Astrocyte (in vitro differentiated cells and primary cell): ENCODE data around the gene RNF217. TPM values are rescaled to one million over a fixed set of nuclear protein-coding genes. Genes with fewer than 3 reads are reported as not detected.
"Not testable (repeated sequence)": the region's sequence is repeated elsewhere in the genome, so short reads cannot be mapped to it uniquely, and the experiment has no call there.

ENCODE experiments used
- DNase-seq: peaks from one replicate; pipeline ENCODE4 v3.0.0-alpha.2; 2010; ENCODE audit warnings: low read depth
- FAIRE-seq: peaks from 2 replicates; lab custom pipeline; 2011; peaks lifted over from hg19 to GRCh38; lab: Jason Lieb, UNC
- H2AFZ ChIP-seq: 2 replicates; pipeline ENCODE4 v1.6.0; 2012; ENCODE audit warnings: low read depth, low read length, inconsistent platforms
- H3K27ac ChIP-seq: 2 replicates; pipeline ENCODE4 v1.5.1; 2011; ENCODE audit warnings: low read depth, low read length, inconsistent platforms
- H3K27me3 ChIP-seq: 2 replicates; pipeline ENCODE4 v1.6.0; 2011; ENCODE audit warnings: low read length, inconsistent platforms; ENCODE audit not compliant: insufficient read depth
- H3K36me3 ChIP-seq: 2 replicates; pipeline ENCODE4 v1.5.1; 2011; ENCODE audit warnings: low read length, inconsistent platforms; ENCODE audit not compliant: insufficient read depth
- H3K4me1 ChIP-seq: 2 replicates; pipeline ENCODE4 v1.5.1; 2011; ENCODE audit warnings: low read length, inconsistent platforms; ENCODE audit not compliant: insufficient read depth
- H3K4me2 ChIP-seq: 2 replicates; pipeline ENCODE4 v1.6.0; 2012; ENCODE audit warnings: low read length, inconsistent platforms
- H3K4me3 ChIP-seq: 2 replicates; pipeline ENCODE4 v1.5.1; 2011; ENCODE audit warnings: low read depth, mild to moderate bottlenecking, low read length, inconsistent platforms; ENCODE audit not compliant: insufficient read depth
- H3K79me2 ChIP-seq: 2 replicates; pipeline ENCODE4 v1.6.0; 2012; ENCODE audit warnings: mild to moderate bottlenecking, low read length, inconsistent platforms; ENCODE audit not compliant: insufficient read depth
- H3K9ac ChIP-seq: 2 replicates; pipeline ENCODE4 v1.6.0; 2012; ENCODE audit warnings: mild to moderate bottlenecking, low read length, inconsistent platforms
- H3K9me3 ChIP-seq: 2 replicates; pipeline ENCODE4 v1.5.1; 2012; ENCODE audit warnings: low read depth, mild to moderate bottlenecking, low read length, inconsistent platforms; ENCODE audit not compliant: insufficient read depth
- H4K20me1 ChIP-seq: 2 replicates; pipeline ENCODE4 v1.6.0; 2012; ENCODE audit warnings: low read length, inconsistent platforms; ENCODE audit not compliant: insufficient read depth
- H3K27ac Mint-ChIP-seq: one replicate; pipeline ENCODE4 v1.8.0; 2021; ENCODE audit warnings: mild to moderate bottlenecking, mixed read lengths; ENCODE audit not compliant: unreplicated experiment
- H3K27me3 Mint-ChIP-seq: one replicate; pipeline ENCODE4 v1.8.0; 2021; ENCODE audit warnings: low read depth, mixed read lengths; ENCODE audit not compliant: unreplicated experiment
- H3K36me3 Mint-ChIP-seq: one replicate; pipeline ENCODE4 v1.8.0; 2021; ENCODE audit warnings: low read depth, mixed read lengths; ENCODE audit not compliant: unreplicated experiment
- H3K4me1 Mint-ChIP-seq: one replicate; pipeline ENCODE4 v1.8.0; 2021; ENCODE audit warnings: low read depth, mixed read lengths; ENCODE audit not compliant: unreplicated experiment
- H3K4me3 Mint-ChIP-seq: one replicate; pipeline ENCODE4 v1.8.0; 2021; ENCODE audit warnings: mild to moderate bottlenecking, moderate library complexity, mixed read lengths; ENCODE audit not compliant: unreplicated experiment
- H3K9me3 Mint-ChIP-seq: one replicate; pipeline ENCODE4 v1.8.0; 2021; ENCODE audit warnings: mild to moderate bottlenecking, mixed read lengths; ENCODE audit not compliant: unreplicated experiment
- EZH2 ChIP-seq: IDR thresholded peaks from 2 replicates; pipeline ENCODE4 v1.6.1; 2012; ENCODE audit warnings: mild to moderate bottlenecking, low read length, inconsistent platforms; ENCODE audit not compliant: insufficient read depth
- total RNA-seq: library from RNA; stranded (reverse); gene quantifications from 2 replicates; pipeline ENCODE4 v1.2.1, GENCODE V29; 2021
- TF ChIP-seq, protein P1 (sequence below): IDR thresholded peaks from 2 replicates; pipeline ENCODE4 v1.5.1; 2011; ENCODE audit warnings: low read depth, mild to moderate bottlenecking, inconsistent platforms, low read length, moderate library complexity; ENCODE audit not compliant: insufficient read depth

RNF217 gene
- total RNA-seq, 1 donor from 2014 or later: 49.4 TPM

GRCh38 chr6:125067552-125067951, 105.3 kb downstream of the RNF217 start:
- Histone ChIP-seq H3K9me3 (no peaks in the 10 kb centered on the region), H3K4me3 (no peak overlapping the region), H2AFZ (no peak overlapping the region), H3K4me1 (peaks cover 5% of the 10 kb centered on the region), H3K9ac (no peak overlapping the region), H3K27me3 (no peaks in the 10 kb centered on the region), H3K36me3 (peaks cover 8% of the 10 kb centered on the region), H3K4me2 (no peak overlapping the region), H3K27ac (no peak overlapping the region), H3K79me2 (peaks cover 3% of the 10 kb centered on the region), H4K20me1 (peaks cover 41% of the 10 kb centered on the region)
- Mint-ChIP-seq H3K9me3 (no peaks in the 10 kb centered on the region), H3K4me1 (no peaks in the 10 kb centered on the region), H3K27ac (no peak overlapping the region), H3K27me3 (no peaks in the 10 kb centered on the region), H3K36me3 (peaks cover 10% of the 10 kb centered on the region), H3K4me3 (no peak overlapping the region)
- FAIRE-seq: peak; percentile 37
- no peak for DNase-seq
- TF ChIP-seq, protein P1, sequence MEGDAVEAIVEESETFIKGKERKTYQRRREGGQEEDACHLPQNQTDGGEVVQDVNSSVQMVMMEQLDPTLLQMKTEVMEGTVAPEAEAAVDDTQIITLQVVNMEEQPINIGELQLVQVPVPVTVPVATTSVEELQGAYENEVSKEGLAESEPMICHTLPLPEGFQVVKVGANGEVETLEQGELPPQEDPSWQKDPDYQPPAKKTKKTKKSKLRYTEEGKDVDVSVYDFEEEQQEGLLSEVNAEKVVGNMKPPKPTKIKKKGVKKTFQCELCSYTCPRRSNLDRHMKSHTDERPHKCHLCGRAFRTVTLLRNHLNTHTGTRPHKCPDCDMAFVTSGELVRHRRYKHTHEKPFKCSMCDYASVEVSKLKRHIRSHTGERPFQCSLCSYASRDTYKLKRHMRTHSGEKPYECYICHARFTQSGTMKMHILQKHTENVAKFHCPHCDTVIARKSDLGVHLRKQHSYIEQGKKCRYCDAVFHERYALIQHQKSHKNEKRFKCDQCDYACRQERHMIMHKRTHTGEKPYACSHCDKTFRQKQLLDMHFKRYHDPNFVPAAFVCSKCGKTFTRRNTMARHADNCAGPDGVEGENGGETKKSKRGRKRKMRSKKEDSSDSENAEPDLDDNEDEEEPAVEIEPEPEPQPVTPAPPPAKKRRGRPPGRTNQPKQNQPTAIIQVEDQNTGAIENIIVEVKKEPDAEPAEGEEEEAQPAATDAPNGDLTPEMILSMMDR: no peak
- TF ChIP-seq EZH2: no peak

DNA sequence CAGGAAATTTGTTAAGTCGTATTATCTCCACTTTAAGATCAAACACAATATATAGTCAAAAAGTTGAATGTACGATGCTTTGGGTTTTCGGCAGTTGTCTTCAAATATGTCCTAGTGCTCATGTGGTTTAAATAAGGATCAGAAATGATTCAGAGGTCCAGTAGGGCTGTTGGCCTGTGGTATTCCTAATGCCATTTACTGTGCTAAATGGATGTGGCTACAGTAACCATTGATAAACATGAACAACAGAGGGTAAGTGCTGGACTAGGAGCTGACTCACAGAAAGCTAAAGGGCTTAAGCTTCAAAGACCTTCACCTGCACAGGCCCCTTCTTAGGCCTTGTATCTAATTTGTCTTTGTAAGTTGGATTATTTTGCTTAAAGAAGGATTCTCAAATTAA, 110.8 kb downstream of the RNF217 start:
- Histone ChIP-seq H3K4me3 (no peak overlapping the region), H3K27me3 (no peaks in the 10 kb centered on the region), H3K36me3 (peaks cover 13% of the 10 kb centered on the region), H4K20me1 (peaks cover 33% of the 10 kb centered on the region), H3K4me2 (no peak overlapping the region), H3K79me2 (no peaks in the 10 kb centered on the region), H3K4me1 (no peaks in the 10 kb centered on the region), H3K9me3 (no peaks in the 10 kb centered on the region), H2AFZ (no peak overlapping the region), H3K27ac (no peak overlapping the region), H3K9ac (no peak overlapping the region)
- no peak for FAIRE-seq
- Mint-ChIP-seq H3K9me3 (no peaks in the 10 kb centered on the region), H3K4me3 (no peak overlapping the region), H3K4me1 (peaks cover 10% of the 10 kb centered on the region), H3K27me3 (no peaks in the 10 kb centered on the region), H3K27ac (no peak overlapping the region), H3K36me3 (peaks cover 18% of the 10 kb centered on the region)
- TF ChIP-seq EZH2: no peak
- TF ChIP-seq, protein P1: no peak
- DNase-seq: peak; percentile 14

DNA sequence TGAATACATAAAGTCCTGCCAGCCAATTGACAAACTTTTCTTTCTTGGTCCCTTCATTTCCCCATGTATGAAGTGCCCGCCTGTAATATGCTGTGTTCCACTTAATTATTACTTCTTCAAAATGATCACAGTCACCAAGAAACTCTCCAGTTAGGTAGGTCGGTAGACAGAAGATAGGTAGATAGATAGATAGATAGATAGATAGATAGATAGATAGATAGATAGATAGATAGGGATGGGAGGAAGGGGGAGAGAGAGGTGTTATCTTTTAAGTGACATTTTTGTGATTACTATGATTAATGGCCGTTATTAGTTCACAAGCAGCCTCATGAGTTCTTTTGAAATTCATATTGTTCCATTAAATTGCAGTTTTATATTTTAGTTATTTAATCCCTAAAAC, 111.9 kb downstream of the RNF217 start:
- H3K4me2 ChIP-seq: no peak overlapping the region
- no peak overlapping the region for H3K4me3 ChIP-seq
- H4K20me1 ChIP-seq: peaks cover 30% of the 10 kb centered on the region
- peaks cover 23% of the 10 kb centered on the region for H3K36me3 Mint-ChIP-seq
- no peak overlapping the region for H3K4me3 Mint-ChIP-seq
- H3K9me3 ChIP-seq: no peaks in the 10 kb centered on the region
- H3K27me3 ChIP-seq: no peaks in the 10 kb centered on the region
- DNase-seq: no peak
- no peak overlapping the region for H2AFZ ChIP-seq
- H3K27ac ChIP-seq: no peak overlapping the region
- H3K9ac ChIP-seq: no peak overlapping the region
- H3K9me3 Mint-ChIP-seq: no peaks in the 10 kb centered on the region
- H3K79me2 ChIP-seq: peaks cover 5% of the 10 kb centered on the region
- peaks cover 13% of the 10 kb centered on the region for H3K4me1 Mint-ChIP-seq
- H3K4me1 ChIP-seq: no peaks in the 10 kb centered on the region
- no peaks in the 10 kb centered on the region for H3K27me3 Mint-ChIP-seq
- FAIRE-seq: no peak
- TF ChIP-seq EZH2: no peak
- TF ChIP-seq, protein P1: no peak
- H3K27ac Mint-ChIP-seq: no peak overlapping the region
- H3K36me3 ChIP-seq: peaks cover 13% of the 10 kb centered on the region

DNA sequence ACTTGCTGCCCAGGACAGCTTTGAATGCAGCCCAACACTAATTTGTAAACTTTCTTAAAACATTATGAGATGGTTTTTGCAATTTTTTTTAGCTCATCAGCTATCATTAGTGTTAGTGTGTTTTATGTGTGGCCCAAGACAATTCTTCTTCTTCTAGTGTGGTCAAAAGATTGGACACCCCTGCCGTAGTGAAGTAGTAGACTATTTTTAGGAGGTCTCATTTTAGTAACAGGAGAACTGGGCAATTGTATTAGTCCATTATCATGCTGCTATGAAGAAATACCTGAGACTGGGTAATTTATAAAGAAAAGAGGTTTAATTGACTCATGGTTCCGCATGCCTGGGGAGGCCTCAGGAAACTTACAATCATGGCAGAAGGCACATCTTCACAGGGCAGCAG, 112.8 kb downstream of the RNF217 start:
- H3K79me2 ChIP-seq, H3K4me3 ChIP-seq, H3K4me2 ChIP-seq, H3K27me3 ChIP-seq, H3K27me3 Mint-ChIP-seq, H3K9me3 ChIP-seq, H3K9ac ChIP-seq, FAIRE-seq, H2AFZ ChIP-seq, H3K4me3 Mint-ChIP-seq, H3K4me1 ChIP-seq, DNase-seq, H3K27ac ChIP-seq, H3K9me3 Mint-ChIP-seq: not testable (repeated sequence)
- Mint-ChIP-seq H3K36me3 (peaks cover 18% of the 10 kb centered on the region), H3K4me1 (peaks cover 13% of the 10 kb centered on the region), H3K27ac (peak overlapping the region; percentile 28)
- Histone ChIP-seq H3K36me3 (peaks cover 13% of the 10 kb centered on the region), H4K20me1 (peaks cover 26% of the 10 kb centered on the region)
